Lung (tissue), 12 donors: ENCODE results near the gene MYBBP1A. TPM values are rescaled to one million over a fixed set of nuclear protein-coding genes. Genes with fewer than 3 reads are reported as not detected.

Experiments
- ATAC-seq: fragments of 200-7000 bp; cut with Tn5 transposase; one replicate; pipeline ENCODE4 v1.9.1; 2020; ENCODE audit warnings: moderate number of reproducible peaks; ENCODE audit not compliant: insufficient read depth, low FRiP score
- DNase-seq, 3 donors: peaks; one replicate each; pipeline ENCODE4 v3.0.0-alpha.2; 2013 to 2017
- H3K27ac ChIP-seq, 2 donors: one replicate each; pipeline ENCODE4 v1.5.1; 2013; ENCODE audit warnings: mild to moderate bottlenecking in 2 of 2, moderate library complexity in 2 of 2, control low read depth in 1 of 2, inconsistent platforms in 1 of 2, low read depth in 1 of 2, low read length in 1 of 2
- H3K27me3 ChIP-seq, 3 donors: one replicate each; pipeline ENCODE4 v1.5.1; 2013; ENCODE audit warnings: low read length in 2 of 3; ENCODE audit not compliant: control insufficient read depth in 3 of 3, insufficient read depth in 3 of 3
- H3K36me3 ChIP-seq, 4 donors: one replicate each; pipeline ENCODE4 v1.5.1; 2013; ENCODE audit warnings: low read length in 4 of 4, mild to moderate bottlenecking in 1 of 4, moderate library complexity in 1 of 4; ENCODE audit not compliant: control insufficient read depth in 4 of 4, insufficient read depth in 4 of 4
- H3K4me1 ChIP-seq, 5 donors: one replicate each; pipeline ENCODE4 v1.5.1; 2013; ENCODE audit warnings: low read length in 5 of 5, mild to moderate bottlenecking in 2 of 5, moderate library complexity in 1 of 5; ENCODE audit not compliant: control insufficient read depth in 5 of 5, insufficient read depth in 5 of 5
- H3K4me3 ChIP-seq: one replicate; pipeline ENCODE4 v1.5.1; 2013; ENCODE audit warnings: mild to moderate bottlenecking, control low read depth, moderate library complexity
- H3K9ac ChIP-seq, 2 donors: one replicate each; pipeline ENCODE4 v1.5.1; 2013; ENCODE audit warnings: low read length in 2 of 2, control low read depth in 1 of 2; ENCODE audit not compliant: insufficient read depth in 1 of 2
- H3K9me3 ChIP-seq, 4 donors: one replicate each; pipeline ENCODE4 v1.5.1; 2013; ENCODE audit warnings: low read length in 3 of 4, mild to moderate bottlenecking in 1 of 4, moderate library complexity in 1 of 4; ENCODE audit not compliant: control insufficient read depth in 4 of 4, insufficient read depth in 3 of 4
- WGBS, 2 donors: extraction: QIAGEN DNeasy Blood & Tissue Kit; methylation state at CpG; one replicate each; pipeline ENCODE4 v1.1.7; 2013; 5-methylcytosine and 5-hydroxymethylcytosine counted together
- polyA plus RNA-seq, 2 donors: library from polyadenylated mRNA; stranded (reverse); fragments of 200-250 nt; gene quantifications; one replicate each; pipeline ENCODE4 v1.2.1, GENCODE V29; 2013
- total RNA-seq, 2 donors: library from RNA; depleted of rRNA in 1 of 2; stranded (reverse); fragments of >200 nt in 1 of 2; gene quantifications; one replicate each; pipeline ENCODE4 v1.2.1, GENCODE V29; 2014 to 2021
- TF ChIP-seq, protein P1 (sequence below): IDR thresholded peaks from 2 replicates; pipeline ENCODE4 v1.5.1; 2012; ENCODE audit warnings: mild to moderate bottlenecking; ENCODE audit errors: control extremely low read depth, extremely low read depth
- donor health status: control.
- donor health status: control.
- donor health status: Bipolar disorder and iron deficiency.
- donor health status: healthy.
- donor health status: DM: yes; HTN: yes; CAD: no.

The MYBBP1A gene
- total and polyA plus RNA-seq, 4 donors = 21.2 to 71.7 (median 34.4) TPM

GRCh38 chr17:4507361-4508111, 47.6 kb downstream of the MYBBP1A start:
- H3K27ac ChIP-seq = peak overlapping the region in 1 of 2 donors; percentile 70
- no peaks in the 10 kb centered on the region for H3K27me3 ChIP-seq
- DNase-seq (no peak), ATAC-seq (no peak)
- 49 to 59% methylated on average over 8 of the region's 8 CpGs for WGBS, 2 donors
- H3K4me1 ChIP-seq = peaks cover 0 to 76% (median 8%) of the 10 kb centered on the region in 5 donors
- no peaks in the 10 kb centered on the region for H3K36me3 ChIP-seq
- no peaks in the 10 kb centered on the region for H3K9me3 ChIP-seq
- TF ChIP-seq, protein P1, sequence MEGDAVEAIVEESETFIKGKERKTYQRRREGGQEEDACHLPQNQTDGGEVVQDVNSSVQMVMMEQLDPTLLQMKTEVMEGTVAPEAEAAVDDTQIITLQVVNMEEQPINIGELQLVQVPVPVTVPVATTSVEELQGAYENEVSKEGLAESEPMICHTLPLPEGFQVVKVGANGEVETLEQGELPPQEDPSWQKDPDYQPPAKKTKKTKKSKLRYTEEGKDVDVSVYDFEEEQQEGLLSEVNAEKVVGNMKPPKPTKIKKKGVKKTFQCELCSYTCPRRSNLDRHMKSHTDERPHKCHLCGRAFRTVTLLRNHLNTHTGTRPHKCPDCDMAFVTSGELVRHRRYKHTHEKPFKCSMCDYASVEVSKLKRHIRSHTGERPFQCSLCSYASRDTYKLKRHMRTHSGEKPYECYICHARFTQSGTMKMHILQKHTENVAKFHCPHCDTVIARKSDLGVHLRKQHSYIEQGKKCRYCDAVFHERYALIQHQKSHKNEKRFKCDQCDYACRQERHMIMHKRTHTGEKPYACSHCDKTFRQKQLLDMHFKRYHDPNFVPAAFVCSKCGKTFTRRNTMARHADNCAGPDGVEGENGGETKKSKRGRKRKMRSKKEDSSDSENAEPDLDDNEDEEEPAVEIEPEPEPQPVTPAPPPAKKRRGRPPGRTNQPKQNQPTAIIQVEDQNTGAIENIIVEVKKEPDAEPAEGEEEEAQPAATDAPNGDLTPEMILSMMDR = no peak
- H3K9ac ChIP-seq = no peak overlapping the region
- H3K4me3 ChIP-seq = no peak overlapping the region

GRCh38 chr17:4506892-4507291, 48.3 kb downstream of the MYBBP1A start:
- no peak for ATAC-seq
- WGBS, 2 donors = 78 to 86% methylated on average over 6 to 8 of the region's 8 CpGs
- Histone ChIP-seq H3K27me3 (no peaks in the 10 kb centered on the region), H3K9me3 (no peaks in the 10 kb centered on the region), H3K9ac (no peak overlapping the region), H3K4me3 (no peak overlapping the region), H3K4me1 (peaks cover 0 to 70% (median 8%) of the 10 kb centered on the region in 5 donors), H3K36me3 (no peaks in the 10 kb centered on the region), H3K27ac (peak overlapping the region in 1 of 2 donors; percentile 9)
- DNase-seq = no peak
- TF ChIP-seq, protein P1 = no peak

- H3K27me3 ChIP-seq = peaks cover 0 to 2% (median 0%) of the 10 kb centered on the region in 3 donors
- no peak overlapping the region for H3K4me3 ChIP-seq
- no peak overlapping the region for H3K9ac ChIP-seq
- no peaks in the 10 kb centered on the region for H3K9me3 ChIP-seq
- H3K27ac ChIP-seq = peak overlapping the region in 1 of 2 donors; percentile 77
- TF ChIP-seq, protein P1 = no peak
- whole genome bisulfite sequencing, 2 donors = 42 to 49% methylated on average over 10 to 13 of the region's 13 CpGs
- H3K36me3 ChIP-seq = no peaks in the 10 kb centered on the region
- H3K4me1 ChIP-seq = peaks cover 0 to 66% (median 8%) of the 10 kb centered on the region in 5 donors
- ATAC-seq (no peak), DNase-seq (no peak)
Observed at GRCh38 chr17:4506175-4506813, 48.9 kb downstream of the MYBBP1A start.
